Left lung (tissue), 10 donors: Measurements from ENCODE around the gene MAGI1. TPM values are rescaled to one million over a fixed set of nuclear protein-coding genes. Genes with fewer than 3 reads are reported as not detected.

Experiments
- ATAC-seq: fragments of 200-7000 bp; cut with Tn5 transposase; one replicate; pipeline ENCODE4 v1.9.1; 2020; ENCODE audit warnings: moderate library complexity
- DNase-seq, 4 donors: peaks; one replicate each; pipeline ENCODE4 v3.0.0-alpha.2; 2013 to 2020
- H3K27ac ChIP-seq, 2 donors: fragments of 200-600 bp; sonication (generic) in 1 of 2; one replicate each; pipeline versions ENCODE4 v1.5.0 to v1.8.0; 2020 to 2021
- H3K27me3 ChIP-seq, 2 donors: fragments of 200-600 bp; sonication (generic) in 1 of 2; one replicate each; pipeline versions ENCODE4 v1.5.0 to v1.8.0; 2020 to 2021
- H3K36me3 ChIP-seq, 2 donors: fragments of 200-600 bp; sonication (generic) in 1 of 2; one replicate each; pipeline versions ENCODE4 v1.5.0 to v1.8.0; 2020 to 2021
- H3K4me1 ChIP-seq, 2 donors: fragments of 200-600 bp; one replicate each; pipeline ENCODE4 v1.8.0; 2021
- H3K4me3 ChIP-seq, 2 donors: fragments of 200-600 bp; sonication (generic) in 1 of 2; one replicate each; pipeline versions ENCODE4 v1.5.0 to v1.8.0; 2020 to 2021; ENCODE audit warnings: mild to moderate bottlenecking in 1 of 2
- H3K9me3 ChIP-seq, 2 donors: fragments of 200-600 bp; sonication (generic) in 1 of 2; one replicate each; pipeline versions ENCODE4 v1.5.0 to v1.8.0; 2020 to 2021
- CTCF ChIP-seq, 2 donors: fragments of 200-600 bp; sonication (generic) in 1 of 2; IDR thresholded peaks; one replicate each; pipeline versions ENCODE4 v1.5.0 to v1.8.0; 2021; ENCODE audit warnings: antibody characterized with exemption in 2 of 2
- intact Hi-C, 2 donors: fragments of 100-400 bp; cut with DNase I; formaldehyde crosslinking; loops; one replicate each; pipeline versions ENCODE4 v1.11.2 to v1.14.2; 2022
- polyA plus RNA-seq, 6 donors: library from polyadenylated mRNA; unstranded; fragments of 120-200 nt; gene quantifications; one replicate each; pipeline ENCODE4 v1.2.1, GENCODE V29; 2013; ENCODE audit not compliant: insufficient read length in 6 of 6
- total RNA-seq, 2 donors: library from RNA; stranded (reverse); fragmentation: NEBNext Ultra II Directional; extraction: Animal tissue kit (Norgen Biotek cat#: 25700); gene quantifications; one replicate each; pipeline ENCODE4 v1.2.1, GENCODE V29; 2021
- donor health status: DM: no; HTN: yes; CAD: no.
- donor health status: DM: no; HTN: no; CAD: no.

The MAGI1 gene
- total and polyA plus RNA-seq, 8 donors, result 25.4 to 32.0 (median 28.7) TPM

GRCh38 chr3:65575376-65575840 is 463.3 kb downstream of the MAGI1 start:
- Histone ChIP-seq H3K9me3 (no peaks in the 10 kb centered on the region), H3K36me3 (no peaks in the 10 kb centered on the region), H3K27me3 (no peaks in the 10 kb centered on the region), H3K4me3 (no peak overlapping the region), H3K27ac (no peak overlapping the region), H3K4me1 (no peaks in the 10 kb centered on the region)
- DNase-seq, result no peak
- intact Hi-C loops, result no loop called here
- no peak for TF ChIP-seq CTCF (IDR thresholded peaks at IDR 0.05)
- peak; percentile 76 for ATAC-seq

GRCh38 chr3:65573548-65574116 is 465.1 kb downstream of the MAGI1 start:
- Histone ChIP-seq H3K27ac (no peak overlapping the region), H3K9me3 (no peaks in the 10 kb centered on the region), H3K4me3 (no peak overlapping the region), H3K27me3 (no peaks in the 10 kb centered on the region), H3K4me1 (no peaks in the 10 kb centered on the region), H3K36me3 (no peaks in the 10 kb centered on the region)
- ATAC-seq (no peak), DNase-seq (no peak)
- TF ChIP-seq CTCF (IDR thresholded peaks at IDR 0.05), result no peak
- intact Hi-C loops, result no loop called here

- Histone ChIP-seq H3K4me3 (no peak overlapping the region), H3K36me3 (no peaks in the 10 kb centered on the region), H3K27ac (no peak overlapping the region), H3K4me1 (no peaks in the 10 kb centered on the region), H3K27me3 (no peaks in the 10 kb centered on the region), H3K9me3 (no peaks in the 10 kb centered on the region)
- intact Hi-C loops, result no loop called here
- TF ChIP-seq CTCF (IDR thresholded peaks at IDR 0.05), result no peak
- ATAC-seq, result no peak
- DNase-seq, result no peak
These were observed 466.4 kb downstream of the MAGI1 start for GRCh38 chr3:65572175-65572777.

DNA sequence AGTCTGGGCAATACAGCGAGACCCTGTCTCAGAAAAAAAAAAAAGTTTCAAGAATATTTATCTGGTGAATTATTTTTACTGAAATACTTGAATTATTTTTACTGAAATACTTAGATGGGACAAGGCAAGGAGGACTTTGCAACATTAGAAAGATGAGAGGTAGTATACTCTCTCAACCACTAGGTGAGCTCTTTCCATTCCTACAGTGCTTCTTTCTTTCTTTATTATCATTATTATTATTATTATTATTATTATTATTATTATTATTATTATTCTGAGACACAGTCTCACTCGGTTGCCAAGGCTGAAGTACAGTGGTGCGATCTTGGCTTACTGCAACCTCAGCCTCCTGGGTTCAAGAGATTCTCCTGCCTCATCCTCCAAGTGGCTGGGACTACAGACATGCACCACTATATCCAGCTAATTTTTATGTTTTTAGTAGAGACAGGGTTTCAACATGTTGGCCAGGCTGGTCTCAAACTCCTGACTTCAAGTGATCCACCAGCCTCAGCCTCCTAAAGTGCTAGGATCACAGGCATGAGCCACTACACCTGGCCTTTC is 468.8 kb downstream of the MAGI1 start:
- no peak for DNase-seq
- no peak overlapping the region for H3K27ac ChIP-seq
- no peak for TF ChIP-seq CTCF (IDR thresholded peaks at IDR 0.05)
- no peaks in the 10 kb centered on the region for H3K4me1 ChIP-seq
- intact Hi-C loops, result no loop called here
- no peaks in the 10 kb centered on the region for H3K36me3 ChIP-seq
- no peak for ATAC-seq
- no peaks in the 10 kb centered on the region for H3K9me3 ChIP-seq
- H3K4me3 ChIP-seq, result no peak overlapping the region
- H3K27me3 ChIP-seq, result no peaks in the 10 kb centered on the region

GRCh38 chr3:65569129-65569528 is 469.6 kb downstream of the MAGI1 start:
- no peak for TF ChIP-seq CTCF (IDR thresholded peaks at IDR 0.05)
- intact Hi-C loops, result no loop called here
- Histone ChIP-seq H3K27ac (no peak overlapping the region), H3K9me3 (no peaks in the 10 kb centered on the region), H3K27me3 (no peaks in the 10 kb centered on the region), H3K36me3 (no peaks in the 10 kb centered on the region), H3K4me1 (no peaks in the 10 kb centered on the region), H3K4me3 (no peak overlapping the region)
- ATAC-seq (no peak), DNase-seq (no peak)
